OCI-LY3 (cell line): ENCODE results near the gene CHD2.

Experiments used
- H2AFZ ChIP-seq: fragments of 200-600, 300-600 bp; shearing (Covaris generic); 2 replicates; pipeline ENCODE4 v1.6.0; 2014; ENCODE audit warnings: antibody characterized with exemption, low read depth, low read length
- H3K27ac ChIP-seq: fragments of 200-600, 300-600 bp; sonication (generic); 2 replicates; pipeline ENCODE4 v1.5.1; 2014; ENCODE audit warnings: mild to moderate bottlenecking, low read length, moderate library complexity, mixed read lengths
- H3K27me3 ChIP-seq: fragments of 200-600, 300-600 bp; sonication (generic); 2 replicates; pipeline ENCODE4 v1.6.1; 2014; ENCODE audit warnings: low read depth, low read length, mixed read lengths
- H3K36me3 ChIP-seq: fragments of 200-600, 300-600 bp; sonication (generic); replicated peaks from 2 replicates; pipeline ENCODE3; 2014; ENCODE audit warnings: low read depth, low read length, mixed read lengths
- H3K4me1 ChIP-seq: fragments of 300-600, 200-600 bp; sonication (generic); 2 replicates; pipeline ENCODE4 v1.6.1; 2014; ENCODE audit warnings: low read length, mixed read lengths
- H3K4me2 ChIP-seq: fragments of 200-600, 300-600 bp; sonication (generic); 2 replicates; pipeline ENCODE4 v1.6.1; 2014; ENCODE audit warnings: low read length, mixed read lengths
- H3K4me3 ChIP-seq: fragments of 300-600, 200-600 bp; sonication (generic); 2 replicates; pipeline ENCODE4 v1.5.1; 2014; ENCODE audit warnings: antibody characterized with exemption, mild to moderate bottlenecking, low read length, moderate library complexity
- H3K79me2 ChIP-seq: fragments of 300-600, 200-600 bp; shearing (Covaris generic); 2 replicates; pipeline ENCODE4 v1.6.1; 2014; ENCODE audit warnings: mild to moderate bottlenecking, low read length, mixed read lengths
- H3K9ac ChIP-seq: fragments of 300-600, 200-600 bp; shearing (Covaris generic); 2 replicates; pipeline ENCODE4 v1.6.0; 2014; ENCODE audit warnings: mild to moderate bottlenecking, low read length, moderate library complexity
- H3K9me3 ChIP-seq: fragments of 200-600, 300-600 bp; shearing (Covaris generic); 2 replicates; pipeline ENCODE4 v1.6.1; 2014; ENCODE audit warnings: low read length, mixed read lengths; ENCODE audit not compliant: insufficient read depth
- H4K20me1 ChIP-seq: fragments of 200-600, 300-600 bp; sonication (generic); 2 replicates; pipeline ENCODE4 v1.6.1; 2016; ENCODE audit warnings: low read length, mixed read lengths; ENCODE audit not compliant: insufficient read depth
- CTCF ChIP-seq: fragments of 200-600, 300-600 bp; sonication (generic); IDR thresholded peaks from 2 replicates; pipeline ENCODE4 v1.5.1; 2014; ENCODE audit warnings: antibody characterized with exemption, low read length, low read depth
- EZH2phosphoT487 ChIP-seq: fragments of 200-600 bp; shearing (Covaris generic); IDR thresholded peaks from 2 replicates; pipeline ENCODE4 v1.6.1; 2018; ENCODE audit warnings: antibody characterized with exemption, mixed run types, low read depth

CHD2 gene

GRCh38 chr15:93028111-93028631, 128.0 kb downstream of the CHD2 start:
- Histone ChIP-seq H3K27ac (no peak overlapping the region), H4K20me1 (peaks cover 50% of the 10 kb centered on the region), H3K4me1 (no peaks in the 10 kb centered on the region), H3K27me3 (no peaks in the 10 kb centered on the region), H3K9me3 (no peaks in the 10 kb centered on the region), H3K9ac (no peak overlapping the region), H3K36me3 (peaks cover 54% of the 10 kb centered on the region), H3K4me2 (no peak overlapping the region), H3K79me2 (peaks cover 2% of the 10 kb centered on the region; the same call in 1 of the 2 replicates), H2AFZ (no peak overlapping the region), H3K4me3 (no peak overlapping the region)
- TF ChIP-seq EZH2phosphoT487, result no peak

- Histone ChIP-seq H2AFZ (no peak overlapping the region), H3K36me3 (peaks cover 48% of the 10 kb centered on the region), H3K4me1 (no peaks in the 10 kb centered on the region), H3K9ac (no peak overlapping the region), H3K4me3 (no peak overlapping the region), H3K9me3 (no peaks in the 10 kb centered on the region), H3K27ac (no peak overlapping the region), H3K27me3 (no peaks in the 10 kb centered on the region), H3K79me2 (no peaks in the 10 kb centered on the region; the same call in 1 of the 2 replicates), H3K4me2 (no peak overlapping the region), H4K20me1 (peaks cover 45% of the 10 kb centered on the region)
- TF ChIP-seq CTCF (no peak), EZH2phosphoT487 (no peak)
These were observed 128.6 kb downstream of the CHD2 start for GRCh38 chr15:93028632-93029213.

- Histone ChIP-seq H3K4me3 (no peak overlapping the region), H3K4me2 (no peak overlapping the region), H3K36me3 (peaks cover 42% of the 10 kb centered on the region), H3K9me3 (no peaks in the 10 kb centered on the region), H2AFZ (no peak overlapping the region), H3K79me2 (no peaks in the 10 kb centered on the region; the same call in 1 of the 2 replicates), H4K20me1 (peaks cover 39% of the 10 kb centered on the region), H3K27ac (no peak overlapping the region), H3K27me3 (no peaks in the 10 kb centered on the region), H3K9ac (no peak overlapping the region), H3K4me1 (no peaks in the 10 kb centered on the region)
- TF ChIP-seq EZH2phosphoT487, result no peak
- TF ChIP-seq CTCF, result no peak
These were observed 129.2 kb downstream of the CHD2 start for GRCh38 chr15:93029214-93029835.

GRCh38 chr15:93029836-93030429, 129.8 kb downstream of the CHD2 start:
- no peak overlapping the region for H3K4me2 ChIP-seq
- H4K20me1 ChIP-seq, result peaks cover 36% of the 10 kb centered on the region
- H3K4me3 ChIP-seq, result no peak overlapping the region
- H2AFZ ChIP-seq, result no peak overlapping the region
- H3K9me3 ChIP-seq, result no peaks in the 10 kb centered on the region
- H3K4me1 ChIP-seq, result no peaks in the 10 kb centered on the region
- H3K36me3 ChIP-seq, result peaks cover 36% of the 10 kb centered on the region
- H3K9ac ChIP-seq, result no peak overlapping the region
- H3K27me3 ChIP-seq, result no peaks in the 10 kb centered on the region
- TF ChIP-seq CTCF, result no peak
- no peak for TF ChIP-seq EZH2phosphoT487
- no peaks in the 10 kb centered on the region for H3K79me2 ChIP-seq
- no peak overlapping the region for H3K27ac ChIP-seq
